Psoas muscle (tissue), 8 donors: ENCODE results near the gene VSNL1. TPM values are rescaled to one million over a fixed set of nuclear protein-coding genes. Genes with fewer than 3 reads are reported as not detected.

ENCODE experiments used
- ATAC-seq, 4 donors: fragments of 200-7000 bp; cut with Tn5 transposase; one replicate each; pipeline ENCODE4 v1.9.1; 2020; ENCODE audit warnings: moderate library complexity in 3 of 4, mild to moderate bottlenecking in 2 of 4
- DNase-seq, 2 donors: peaks; one replicate each; pipeline ENCODE4 v3.0.0-alpha.2; 2020
- H3K27ac ChIP-seq: fragments of 200-600 bp; one replicate; pipeline ENCODE4 v1.8.0; 2022
- H3K27me3 ChIP-seq, 3 donors: fragments of 200-600 bp in 1 of 3; one replicate each; pipeline versions ENCODE4 v1.6.1 to v1.8.0; 2013 to 2022; ENCODE audit warnings: low read length in 2 of 3, mild to moderate bottlenecking in 2 of 3, moderate library complexity in 1 of 3; ENCODE audit not compliant: insufficient read depth in 3 of 3
- H3K36me3 ChIP-seq, 2 donors: fragments of 200-600 bp in 1 of 2; one replicate each; pipeline versions ENCODE4 v1.6.1 to v1.8.0; 2013 to 2022; ENCODE audit warnings: low read depth in 1 of 2, mild to moderate bottlenecking in 1 of 2, moderate library complexity in 1 of 2; ENCODE audit not compliant: insufficient read depth in 1 of 2
- H3K4me1 ChIP-seq: fragments of 200-600 bp; one replicate; pipeline ENCODE4 v1.8.0; 2022
- H3K4me3 ChIP-seq: fragments of 200-600 bp; one replicate; pipeline ENCODE4 v1.8.0; 2022; ENCODE audit warnings: mild to moderate bottlenecking
- H3K9me3 ChIP-seq: fragments of 200-600 bp; one replicate; pipeline ENCODE4 v1.8.0; 2022
- WGBS, 3 donors: extraction: QIAGEN DNeasy Blood & Tissue Kit; methylation state at CpG; one replicate each; pipeline versions ENCODE4 v1.1.6 to v1.1.7; 2013; 5-methylcytosine and 5-hydroxymethylcytosine counted together
- intact Hi-C, 2 donors: fragments of 100-400 bp; cut with DNase I; formaldehyde crosslinking; loops; one replicate each; pipeline versions ENCODE4 v1.11.0 to v1.14.2; 2022
- polyA plus RNA-seq, 3 donors: library from polyadenylated mRNA; stranded (reverse); fragments of 200-250 nt; gene quantifications; one replicate each; pipeline ENCODE4 v1.2.3, GENCODE V29; 2013
- total RNA-seq, 4 donors: library from RNA; stranded (reverse); fragmentation: NEBNext Ultra II Directional in 2 of 4; extraction: Animal tissue kit (Norgen Biotek cat#: 25700) in 2 of 4; gene quantifications; one replicate each; pipeline versions ENCODE4 v1.2.1 to v1.2.4, GENCODE V29; 2021 to 2023
- TF ChIP-seq, protein P1 (sequence below): fragments of 200-600 bp; IDR thresholded peaks from one replicate; pipeline ENCODE4 v1.8.0; 2022; ENCODE audit warnings: antibody characterized with exemption
- donor health status: healthy with polysubstance abuse.
- donor health status: DM: no; HTN: no; CAD: no; lungs with moderate emphysema.
- donor health status: Bipolar disorder and iron deficiency.
- donor health status: healthy.
- donor health status: DM: yes; HTN: yes; CAD: no.
- donor health status: DM: no; HTN: no; CAD: no.
- donor health status: DM: no; HTN: no; CAD: no.
- donor health status: DM: yes; HTN: yes; CAD: no.

The VSNL1 gene
- total and polyA plus RNA-seq, 7 donors = 0.05 to 0.52 (median 0.19) TPM; not detected in 3

DNA sequence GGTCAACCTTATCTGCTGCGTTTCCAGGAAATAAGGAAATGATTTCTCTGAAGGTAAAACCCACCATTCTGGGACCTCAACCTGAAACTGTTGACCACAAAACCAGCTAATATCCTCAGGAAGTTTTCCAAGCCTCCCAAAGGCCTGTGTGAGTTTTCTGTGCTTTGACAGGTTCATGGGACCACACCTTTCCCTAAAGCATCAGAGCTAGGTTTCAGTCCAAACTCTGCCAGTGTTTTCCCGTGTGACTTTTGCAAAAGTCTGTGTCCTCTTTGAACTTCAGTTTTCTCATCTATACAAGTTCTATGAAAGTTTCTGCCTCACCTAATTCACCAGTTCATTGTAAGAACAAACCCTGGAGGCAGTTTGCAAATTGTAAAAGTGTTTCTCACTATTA is 39.8 kb downstream of the VSNL1 start:
- H3K27me3 ChIP-seq = no peaks in the 10 kb centered on the region
- TF ChIP-seq, protein P1, sequence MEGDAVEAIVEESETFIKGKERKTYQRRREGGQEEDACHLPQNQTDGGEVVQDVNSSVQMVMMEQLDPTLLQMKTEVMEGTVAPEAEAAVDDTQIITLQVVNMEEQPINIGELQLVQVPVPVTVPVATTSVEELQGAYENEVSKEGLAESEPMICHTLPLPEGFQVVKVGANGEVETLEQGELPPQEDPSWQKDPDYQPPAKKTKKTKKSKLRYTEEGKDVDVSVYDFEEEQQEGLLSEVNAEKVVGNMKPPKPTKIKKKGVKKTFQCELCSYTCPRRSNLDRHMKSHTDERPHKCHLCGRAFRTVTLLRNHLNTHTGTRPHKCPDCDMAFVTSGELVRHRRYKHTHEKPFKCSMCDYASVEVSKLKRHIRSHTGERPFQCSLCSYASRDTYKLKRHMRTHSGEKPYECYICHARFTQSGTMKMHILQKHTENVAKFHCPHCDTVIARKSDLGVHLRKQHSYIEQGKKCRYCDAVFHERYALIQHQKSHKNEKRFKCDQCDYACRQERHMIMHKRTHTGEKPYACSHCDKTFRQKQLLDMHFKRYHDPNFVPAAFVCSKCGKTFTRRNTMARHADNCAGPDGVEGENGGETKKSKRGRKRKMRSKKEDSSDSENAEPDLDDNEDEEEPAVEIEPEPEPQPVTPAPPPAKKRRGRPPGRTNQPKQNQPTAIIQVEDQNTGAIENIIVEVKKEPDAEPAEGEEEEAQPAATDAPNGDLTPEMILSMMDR = no peak
- no peaks in the 10 kb centered on the region for H3K36me3 ChIP-seq
- no peak overlapping the region for H3K27ac ChIP-seq
- ATAC-seq = no peak
- no peaks in the 10 kb centered on the region for H3K4me1 ChIP-seq
- 84 to 94% (median 87%) methylated on average over 2 of the region's 2 CpGs for WGBS, 3 donors
- H3K9me3 ChIP-seq = no peaks in the 10 kb centered on the region
- no peak overlapping the region for H3K4me3 ChIP-seq
- DNase-seq = no peak
- intact Hi-C loops = no loop called here

DNA sequence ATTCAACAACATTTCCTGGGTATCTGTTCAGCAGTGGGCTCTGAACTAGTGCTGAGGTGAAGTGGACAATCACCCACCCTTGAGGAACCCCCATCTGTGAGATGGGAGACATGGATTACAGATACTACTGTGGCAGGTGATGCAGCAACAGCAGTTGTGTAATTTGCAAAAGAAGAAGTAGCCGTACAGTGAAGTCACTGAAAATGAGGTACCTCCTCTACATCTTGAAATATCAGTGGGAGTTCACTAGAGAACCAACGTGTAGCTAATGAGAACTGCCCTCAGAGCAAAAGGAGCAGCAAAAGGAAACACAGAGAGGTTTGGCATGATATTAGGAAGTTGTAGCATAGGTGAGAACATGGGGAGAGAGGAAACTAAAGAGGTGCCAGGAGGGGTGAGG is 41.3 kb downstream of the VSNL1 start:
- Histone ChIP-seq H3K9me3 (no peaks in the 10 kb centered on the region), H3K27me3 (no peaks in the 10 kb centered on the region), H3K4me1 (no peaks in the 10 kb centered on the region), H3K27ac (no peak overlapping the region), H3K4me3 (no peak overlapping the region), H3K36me3 (no peaks in the 10 kb centered on the region)
- TF ChIP-seq, protein P1 = no peak
- 74 to 78% (median 78%) methylated on average over 2 of the region's 2 CpGs for WGBS, 3 donors
- ATAC-seq (no peak), DNase-seq (no peak)
- intact Hi-C loops = no loop called here

DNA sequence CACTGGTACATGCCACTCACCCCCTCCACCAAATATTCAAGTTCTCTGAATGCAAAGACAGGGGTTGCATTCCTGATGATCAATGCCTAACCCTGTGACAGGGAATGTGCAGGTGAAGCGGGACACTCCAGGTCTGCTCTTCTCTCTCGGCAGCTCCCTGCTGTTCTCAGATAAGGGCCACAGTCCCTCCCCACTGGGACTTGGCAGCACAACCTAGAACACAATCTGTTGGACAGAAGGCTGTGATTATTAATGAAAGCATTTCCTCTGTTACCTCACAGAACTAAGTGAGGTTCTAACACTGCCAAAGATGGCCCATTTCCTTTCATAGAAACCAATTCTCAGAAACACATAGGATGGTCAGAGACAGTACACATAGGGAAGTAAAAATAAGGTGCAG is 42.7 kb downstream of the VSNL1 start:
- intact Hi-C loops = no loop called here
- TF ChIP-seq, protein P1 = no peak
- no peak overlapping the region for H3K27ac ChIP-seq
- H3K27me3 ChIP-seq = no peaks in the 10 kb centered on the region
- no peaks in the 10 kb centered on the region for H3K4me1 ChIP-seq
- ATAC-seq = no peak
- no peaks in the 10 kb centered on the region for H3K9me3 ChIP-seq
- H3K36me3 ChIP-seq = no peaks in the 10 kb centered on the region
- no peak overlapping the region for H3K4me3 ChIP-seq
- no peak for DNase-seq
- WGBS, 3 donors = 74 to 85% (median 76%) methylated on average over 2 of the region's 2 CpGs

DNA sequence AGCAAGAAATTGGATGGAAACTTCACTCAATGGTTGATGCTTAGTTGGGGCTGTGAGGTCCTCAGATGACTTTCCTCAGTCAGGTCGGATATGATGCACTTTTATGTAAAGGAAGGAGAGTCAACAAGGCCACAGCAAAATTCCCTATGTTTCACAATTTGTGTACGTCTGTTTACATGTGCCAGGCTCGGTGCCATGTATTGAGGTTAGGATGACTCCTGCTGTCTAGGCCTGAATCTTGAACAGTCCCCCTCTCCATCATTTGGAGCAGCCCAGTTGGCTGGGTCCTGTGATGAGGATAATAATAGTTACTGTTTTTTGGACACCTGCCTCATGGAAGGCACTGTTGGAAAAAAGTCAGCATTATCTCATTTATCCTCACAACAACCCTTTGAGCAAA is 43.1 kb downstream of the VSNL1 start:
- WGBS, 3 donors = 82 to 84% (median 83%) methylated on average over 3 of the region's 3 CpGs
- intact Hi-C loops = no loop called here
- Histone ChIP-seq H3K4me3 (no peak overlapping the region), H3K36me3 (no peaks in the 10 kb centered on the region), H3K27ac (no peak overlapping the region), H3K9me3 (no peaks in the 10 kb centered on the region), H3K4me1 (no peaks in the 10 kb centered on the region), H3K27me3 (no peaks in the 10 kb centered on the region)
- no peak for ATAC-seq
- TF ChIP-seq, protein P1 = no peak
- DNase-seq = no peak

DNA sequence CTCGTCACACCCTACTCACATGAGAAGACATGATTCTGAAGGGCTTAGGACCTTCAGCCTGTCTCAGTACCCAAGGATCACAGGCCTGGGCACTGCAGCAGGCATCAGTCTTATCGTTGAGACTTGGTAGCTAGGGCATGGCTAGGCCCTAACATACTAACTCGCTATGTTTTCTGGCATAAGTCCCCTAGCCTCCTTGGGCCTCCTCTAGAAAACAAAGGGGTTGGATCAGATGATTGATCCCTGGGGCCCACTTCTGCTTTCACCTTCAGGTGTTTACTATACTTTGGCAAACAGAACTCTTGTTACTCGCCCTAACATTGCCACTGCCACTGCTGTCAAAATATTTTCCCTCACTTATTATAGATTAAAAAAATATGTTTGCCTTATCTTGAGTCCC is 44.2 kb downstream of the VSNL1 start:
- WGBS, 3 donors = 81 to 82% (median 82%) methylated on average over 4 of the region's 4 CpGs
- no peak for DNase-seq

More for the DNA sequence above, 44.2 kb downstream of the VSNL1 start:
- intact Hi-C loops = no loop called here
- TF ChIP-seq, protein P1 = no peak
- no peak overlapping the region for H3K4me3 ChIP-seq
- no peaks in the 10 kb centered on the region for H3K4me1 ChIP-seq
- no peaks in the 10 kb centered on the region for H3K27me3 ChIP-seq
- no peaks in the 10 kb centered on the region for H3K9me3 ChIP-seq
- no peaks in the 10 kb centered on the region for H3K36me3 ChIP-seq
- H3K27ac ChIP-seq = no peak overlapping the region
- no peak for ATAC-seq
